HepG2 (cell line): Measurements from ENCODE around the gene VAMP8. TPM values are rescaled to one million over a fixed set of nuclear protein-coding genes. Genes with fewer than 3 reads are reported as not detected.

Experiments used
- AKNA ChIP-seq: sonication (generic); formaldehyde crosslinking; IDR thresholded peaks from 2 replicates; pipeline ENCODE4 v1.4.0; 2020; ENCODE audit warnings: missing genetic modification reagents, borderline replicate concordance
- MTF2 ChIP-seq: sonication (generic); formaldehyde crosslinking; IDR thresholded peaks from 2 replicates; pipeline ENCODE4 v1.5.0; 2020; ENCODE audit warnings: missing genetic modification reagents, borderline replicate concordance
- ZNF101 ChIP-seq: sonication (generic); formaldehyde crosslinking; IDR thresholded peaks from 2 replicates; pipeline ENCODE4 v1.4.0; 2020; ENCODE audit warnings: mild to moderate bottlenecking, low read depth, missing genetic modification reagents, borderline replicate concordance
- ZNF484 ChIP-seq: sonication (generic); formaldehyde crosslinking; IDR thresholded peaks from 2 replicates; pipeline ENCODE4 v1.5.1; 2020; ENCODE audit warnings: mild to moderate bottlenecking, low read depth, missing genetic modification reagents, borderline replicate concordance
- ZNF577 ChIP-seq: sonication (generic); formaldehyde crosslinking; IDR thresholded peaks from 2 replicates; pipeline ENCODE4 v1.4.0; 2020; ENCODE audit warnings: mild to moderate bottlenecking, low read depth, missing genetic modification reagents, borderline replicate concordance
- polyA plus RNA-seq, 8 experiments: library from polyadenylated mRNA; depleted of rRNA in 3 of 8; stranded (reverse) in 7 of 8; unstranded in 1 of 8; fragments of >200 nt; fragmentation: Illumina TruSeq in 4 of 8; extraction: Trizol in 4 of 8; gene quantifications; 2 replicates each; pipeline versions ENCODE4 v1.2.1 to v1.2.3, GENCODE V29; 2011 to 2016; ENCODE audit warnings: low read depth in 4 of 8, missing spikeins in 1 of 8, mixed read lengths in 1 of 8; ENCODE audit not compliant: insufficient read depth in 1 of 8
- total RNA-seq, 5 experiments: library from RNA; depleted of rRNA; stranded (reverse); fragments of >200 nt; fragmentation: Illumina TruSeq; extraction: Trizol; gene quantifications; 2 replicates each; pipeline ENCODE4 v1.2.3, GENCODE V29; 2016; ENCODE audit warnings: low read depth in 1 of 5
- TF ChIP-seq, protein P1 (sequence below): sonication (generic); formaldehyde crosslinking; IDR thresholded peaks from 2 replicates; pipeline ENCODE4 v1.4.0; 2020; ENCODE audit warnings: mild to moderate bottlenecking, missing genetic modification reagents

Gene VAMP8
- total and polyA plus RNA-seq, 2 of the 13 experiments (the other 11 are each of a cell fraction or from before 2014, with no cell fraction given), result 83.3 to 157 TPM

- TF ChIP-seq, protein P1, sequence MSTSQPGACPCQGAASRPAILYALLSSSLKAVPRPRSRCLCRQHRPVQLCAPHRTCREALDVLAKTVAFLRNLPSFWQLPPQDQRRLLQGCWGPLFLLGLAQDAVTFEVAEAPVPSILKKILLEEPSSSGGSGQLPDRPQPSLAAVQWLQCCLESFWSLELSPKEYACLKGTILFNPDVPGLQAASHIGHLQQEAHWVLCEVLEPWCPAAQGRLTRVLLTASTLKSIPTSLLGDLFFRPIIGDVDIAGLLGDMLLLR (CRISPR knock-in tag), result no peak
- TF ChIP-seq ZNF577 (no peak), AKNA (CRISPR knock-in tag) (no peak), MTF2 (CRISPR knock-in tag) (no peak), ZNF101 (no peak), ZNF484 (no peak)
Measured at GRCh38 chr2:85589982-85590791, 12.8 kb downstream of the VAMP8 start (continued).
